ENCODE data around the gene NUP43.

- TF ChIP-seq CTCF (IDR thresholded peaks at IDR 0.05) (no peak), EZH2 (IDR thresholded peaks at IDR 0.05) (no peak), EZH2phosphoT487 (IDR thresholded peaks at IDR 0.05) (no peak)
Observed at GRCh38 chr6:149691201-149691600, 55.1 kb downstream of the NUP43 start.

Data from neural progenitor cell (in vitro differentiated cells).